OCI-LY7 (cell line): ENCODE results near the gene CREB1. TPM values are rescaled to one million over a fixed set of nuclear protein-coding genes. Genes with fewer than 3 reads are reported as not detected.

Experiments used
- BruUV-seq: library from RNA; stranded (reverse); fragments of 400-500 nt; replicated peaks from 2 replicates; lab custom pipeline; 2021; lab: Mats Ljungman, UMichigan
- CTCF ChIA-PET: fragments of 300-600 bp; sonication (Branson Sonifier 250); formaldehyde crosslinking; loops from one replicate; lab custom pipeline; 2022; ENCODE audit warnings: antibody characterized with exemption; ENCODE audit not compliant: unreplicated experiment; lab: Charles Lee
- POLR2A ChIA-PET: fragments of 300-600 bp; sonication (Branson Sonifier 250); formaldehyde crosslinking; loops from one replicate; lab custom pipeline; 2022; ENCODE audit warnings: antibody characterized with exemption; lab: Charles Lee
- DNase-seq: peaks from one replicate; pipeline ENCODE4 v3.0.0-alpha.2; 2015; ENCODE audit warnings: low spot score
- H2AFZ ChIP-seq: fragments of 200-600 bp; sonication (generic), shearing (Covaris generic); 2 replicates; pipeline ENCODE4 v1.6.1; 2014; ENCODE audit warnings: mild to moderate bottlenecking, antibody characterized with exemption, low read length, moderate library complexity
- H3K27ac ChIP-seq: fragments of 200-600 bp; sonication (generic); 2 replicates; pipeline ENCODE4 v1.5.1; 2014; ENCODE audit warnings: mixed run types, low read depth, mild to moderate bottlenecking, moderate library complexity, low read length, inconsistent platforms; ENCODE audit not compliant: poor library complexity, severe bottlenecking
- H3K36me3 ChIP-seq: fragments of 200-600 bp; sonication (generic); 2 replicates; pipeline ENCODE4 v1.6.1; 2014; ENCODE audit warnings: mild to moderate bottlenecking, antibody characterized with exemption, low read length, moderate library complexity, mixed read lengths; ENCODE audit not compliant: insufficient read depth
- H3K4me1 ChIP-seq: fragments of 200-600 bp; sonication (generic); 2 replicates; pipeline ENCODE4 v1.5.1; 2014; ENCODE audit warnings: mild to moderate bottlenecking, low read length; ENCODE audit not compliant: insufficient read depth, poor library complexity, severe bottlenecking
- H3K4me2 ChIP-seq: fragments of 200-600 bp; sonication (generic); 2 replicates; pipeline ENCODE4 v1.6.1; 2014; ENCODE audit warnings: mild to moderate bottlenecking, low read length
- H3K4me3 ChIP-seq: fragments of 200-600 bp; sonication (generic); 2 replicates; pipeline ENCODE4 v1.5.1; 2014; ENCODE audit warnings: mild to moderate bottlenecking, low read depth, low read length; ENCODE audit not compliant: poor library complexity, severe bottlenecking
- H3K79me2 ChIP-seq: fragments of 200-600 bp; sonication (generic); 2 replicates; pipeline ENCODE4 v1.6.1; 2016; ENCODE audit warnings: low read depth, mild to moderate bottlenecking, low read length, moderate library complexity, mixed read lengths; ENCODE audit not compliant: insufficient read depth
- H3K9me2 ChIP-seq: fragments of 200-600 bp; sonication (generic); 2 replicates; pipeline ENCODE4 v1.6.1; 2016; ENCODE audit warnings: mild to moderate bottlenecking, low read length, mixed read lengths; ENCODE audit not compliant: insufficient read depth
- H3K9me3 ChIP-seq: fragments of 200-600 bp; sonication (generic); 2 replicates; pipeline ENCODE4 v1.6.1; 2014; ENCODE audit warnings: mild to moderate bottlenecking, mixed run types, low read length, mixed read lengths
- H4K20me1 ChIP-seq: fragments of 200-600 bp; sonication (generic); 2 replicates; pipeline ENCODE4 v1.6.1; 2014; ENCODE audit warnings: mild to moderate bottlenecking, antibody characterized with exemption, low read length, moderate library complexity, mixed read lengths; ENCODE audit not compliant: insufficient read depth
- EZH2phosphoT487 ChIP-seq: fragments of 200-600 bp; sonication (generic); IDR thresholded peaks from 2 replicates; pipeline ENCODE4 v1.6.1; 2018; ENCODE audit warnings: low read depth, borderline replicate concordance, mild to moderate bottlenecking, mixed run types, antibody characterized with exemption, low read length, moderate library complexity, mixed read lengths
- intact Hi-C: fragments of 100-400 bp; cut with micrococcal nuclease; formaldehyde crosslinking; loops from one replicate; pipeline ENCODE4 v1.10.0; 2022; ENCODE audit not compliant: unreplicated experiment
- total RNA-seq, 2 experiments: library from RNA; depleted of rRNA in 1 of 2; stranded (reverse); fragments of >200 nt in 1 of 2; shearing (Covaris generic) in 1 of 2; gene quantifications; 2 replicates each; pipeline ENCODE4 v1.2.3, GENCODE V29; 2014 to 2022
- TF ChIP-seq, protein P1 (sequence below): fragments of 200-600 bp; sonication (generic); conservative IDR thresholded peaks from 2 replicates; pipeline ENCODE4 v1.5.1; 2014; ENCODE audit warnings: mild to moderate bottlenecking, antibody characterized with exemption, low read length, moderate library complexity, mixed read lengths

Gene CREB1
- total RNA-seq, 2 experiments from 2014 or later: 54.3 to 84.9 TPM

DNA sequence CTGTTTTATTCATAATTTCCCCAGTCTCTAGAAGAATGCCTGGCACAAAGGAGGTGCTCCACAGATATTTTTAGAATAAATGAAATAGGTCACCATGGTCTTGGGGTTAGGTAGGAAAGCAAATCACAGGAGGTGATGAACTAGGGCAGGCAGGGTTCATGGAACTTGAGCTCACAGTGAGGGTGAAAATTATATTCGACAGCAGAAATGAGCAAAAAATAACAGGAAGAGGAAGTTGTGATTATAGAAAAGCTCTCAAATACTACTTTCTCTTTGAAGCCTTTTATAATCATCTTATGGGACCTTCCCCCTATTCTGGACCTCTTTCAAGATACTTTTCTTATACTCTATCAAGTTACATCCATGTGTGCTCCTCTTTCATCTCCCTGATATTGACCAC, 4.5 kb upstream of the CREB1 start:
- H3K9me2 ChIP-seq: no peaks in the 10 kb centered on the region
- no peak for DNase-seq
- no peak overlapping the region for H3K27ac ChIP-seq
- TF ChIP-seq, protein P1, sequence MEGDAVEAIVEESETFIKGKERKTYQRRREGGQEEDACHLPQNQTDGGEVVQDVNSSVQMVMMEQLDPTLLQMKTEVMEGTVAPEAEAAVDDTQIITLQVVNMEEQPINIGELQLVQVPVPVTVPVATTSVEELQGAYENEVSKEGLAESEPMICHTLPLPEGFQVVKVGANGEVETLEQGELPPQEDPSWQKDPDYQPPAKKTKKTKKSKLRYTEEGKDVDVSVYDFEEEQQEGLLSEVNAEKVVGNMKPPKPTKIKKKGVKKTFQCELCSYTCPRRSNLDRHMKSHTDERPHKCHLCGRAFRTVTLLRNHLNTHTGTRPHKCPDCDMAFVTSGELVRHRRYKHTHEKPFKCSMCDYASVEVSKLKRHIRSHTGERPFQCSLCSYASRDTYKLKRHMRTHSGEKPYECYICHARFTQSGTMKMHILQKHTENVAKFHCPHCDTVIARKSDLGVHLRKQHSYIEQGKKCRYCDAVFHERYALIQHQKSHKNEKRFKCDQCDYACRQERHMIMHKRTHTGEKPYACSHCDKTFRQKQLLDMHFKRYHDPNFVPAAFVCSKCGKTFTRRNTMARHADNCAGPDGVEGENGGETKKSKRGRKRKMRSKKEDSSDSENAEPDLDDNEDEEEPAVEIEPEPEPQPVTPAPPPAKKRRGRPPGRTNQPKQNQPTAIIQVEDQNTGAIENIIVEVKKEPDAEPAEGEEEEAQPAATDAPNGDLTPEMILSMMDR: no peak
- no peak for TF ChIP-seq EZH2phosphoT487
- BruUV-seq: no TSS peak
- peak overlapping the region; percentile 37; the same call in 1 of the 2 replicates for H2AFZ ChIP-seq
- no peaks in the 10 kb centered on the region for H3K9me3 ChIP-seq
- CTCF ChIA-PET: interaction anchor here (0.6 kb wide), 1 partner anchor 454 kb away, joined by 6 read pairs; no protein-coding TSS in a partner anchor
- H3K36me3 ChIP-seq: no peaks in the 10 kb centered on the region
- no peak overlapping the region for H3K4me3 ChIP-seq
- peaks cover 26% of the 10 kb centered on the region for H3K4me1 ChIP-seq
- no peaks in the 10 kb centered on the region for H3K79me2 ChIP-seq
- POLR2A ChIA-PET: interaction anchor here (0.6 kb wide), 2 partner anchors 71 to 1280 kb away, joined by 3 to 4 read pairs; no protein-coding TSS in a partner anchor
- H4K20me1 ChIP-seq: no peaks in the 10 kb centered on the region
- H3K4me2 ChIP-seq: peak overlapping the region; percentile 43
- intact Hi-C loops: loop anchor here (5.0 kb wide), 1 partner anchor 742 kb away; the partner anchor contains the start of gene PIKFYVE

DNA sequence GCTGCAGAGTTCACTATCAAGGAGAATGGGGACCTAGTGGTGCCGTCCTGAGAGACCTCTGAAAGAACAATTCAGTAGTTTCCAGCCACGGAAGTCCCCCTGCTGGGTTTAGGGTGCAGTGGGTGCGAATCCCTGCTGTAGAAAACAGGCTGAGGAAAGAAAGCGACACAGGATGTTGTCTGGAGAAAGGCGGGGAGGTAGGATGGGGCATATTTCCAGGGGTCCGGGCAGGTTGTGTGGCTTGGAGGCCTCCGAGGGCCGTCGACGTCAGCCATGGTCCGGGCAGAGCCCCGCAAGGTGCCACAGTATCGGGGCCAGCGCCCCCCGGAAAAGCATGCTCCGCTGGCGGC, 807 bp upstream of the CREB1 start:
- TF ChIP-seq EZH2phosphoT487: no peak
- H3K4me3 ChIP-seq: peak overlapping the region; percentile 91
- H3K36me3 ChIP-seq: peaks cover 16% of the 10 kb centered on the region
- CTCF ChIA-PET: no interaction called here
- peak overlapping the region; percentile 86 for H3K4me2 ChIP-seq
- no peaks in the 10 kb centered on the region for H3K9me2 ChIP-seq
- H3K27ac ChIP-seq: peak overlapping the region; percentile 94
- peak overlapping the region; percentile 91 for H2AFZ ChIP-seq
- H3K4me1 ChIP-seq: peaks cover 45% of the 10 kb centered on the region
- DNase-seq: peak; percentile 55
- peaks cover 22% of the 10 kb centered on the region for H4K20me1 ChIP-seq
- intact Hi-C loops: loop anchor here (1.0 to 5.0 kb wide), 3 partner anchors 96 to 738 kb away; partner anchors contain the start of genes CCNYL1, METTL21A and PIKFYVE
- POLR2A ChIA-PET: no interaction called here
- peaks cover 34% of the 10 kb centered on the region for H3K79me2 ChIP-seq
- no TSS peak for BruUV-seq
- H3K9me3 ChIP-seq: no peaks in the 10 kb centered on the region

DNA sequence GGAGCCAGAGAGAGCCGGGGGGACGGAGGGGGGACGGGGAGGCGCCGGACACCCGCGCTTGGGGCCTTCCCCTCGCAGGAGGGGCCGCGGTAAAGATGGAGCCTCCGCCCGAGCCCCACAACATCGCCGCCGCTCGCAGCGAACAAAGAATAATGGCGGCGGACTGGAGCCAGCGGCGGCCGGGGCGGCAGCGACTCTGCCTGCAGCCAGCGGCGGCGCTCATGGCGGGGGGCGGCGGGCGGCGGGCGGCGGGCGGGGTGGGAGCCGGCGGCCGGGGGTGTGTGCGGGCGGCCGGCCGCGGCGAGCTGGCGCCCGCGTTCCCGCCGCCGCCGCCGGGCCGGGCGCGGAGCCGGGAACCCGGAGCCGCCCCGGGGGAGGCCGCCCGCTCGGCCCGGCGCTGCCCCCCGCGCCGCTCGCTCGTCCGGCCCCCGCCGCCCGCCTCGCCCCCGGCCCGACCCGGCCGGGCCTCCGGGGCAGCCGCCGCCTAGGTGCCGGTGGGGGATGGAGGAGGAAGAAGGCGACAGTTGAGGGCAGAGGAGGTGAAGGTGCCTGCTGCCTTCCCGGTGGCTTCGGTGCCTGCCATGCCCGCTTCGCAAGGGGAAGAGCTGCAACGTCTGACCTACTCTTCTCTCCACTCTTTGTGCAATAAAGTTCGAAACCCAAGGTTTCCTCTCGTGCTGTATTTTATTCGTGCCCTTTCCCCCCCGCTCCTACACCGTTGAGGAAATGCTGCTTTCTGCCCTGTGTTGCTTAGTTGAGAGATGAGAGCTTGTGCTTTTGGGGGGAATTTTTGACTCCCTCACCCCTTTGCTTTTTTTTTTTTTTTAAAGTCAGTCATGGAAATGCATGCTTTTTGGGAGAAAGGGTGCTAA, 634 bp downstream of the CREB1 start:
- Histone ChIP-seq H3K9me3 (no peaks in the 10 kb centered on the region), H3K9me2 (no peaks in the 10 kb centered on the region), H2AFZ (no peak overlapping the region), H3K4me1 (peaks cover 50% of the 10 kb centered on the region), H3K4me3 (peak overlapping the region; percentile 97), H3K36me3 (peaks cover 19% of the 10 kb centered on the region), H3K4me2 (peak overlapping the region; percentile 100), H3K27ac (peak overlapping the region; percentile 94), H4K20me1 (peaks cover 23% of the 10 kb centered on the region), H3K79me2 (peaks cover 49% of the 10 kb centered on the region)
- ChIA-PET POLR2A (interaction anchor here (0.5 to 2.1 kb wide), 21 partner anchors 8 to 713 kb away, joined by 3 to 11 read pairs (median 5); partner anchors contain the start of genes CCNYL1 and METTL21A), CTCF (interaction anchor here (0.6 kb wide), 1 partner anchor 509 kb away, joined by 3 read pairs; no protein-coding TSS in a partner anchor)
- intact Hi-C loops: no loop called here
- no TSS peak for BruUV-seq
- peak; percentile 71 for DNase-seq
- TF ChIP-seq, protein P1: no peak
- no peak for TF ChIP-seq EZH2phosphoT487
